NB4 (cell line): ENCODE measurements around the gene SUCO.

ENCODE experiments used
- CTCF ChIP-seq: IDR thresholded peaks from one replicate; pipeline ENCODE4 v1.5.1; 2012; ENCODE audit warnings: low read depth, low read length
- POLR2A ChIP-seq: IDR thresholded peaks from 2 replicates; pipeline ENCODE4 v1.6.1; 2011; ENCODE audit warnings: mild to moderate bottlenecking; ENCODE audit not compliant: insufficient read length; ENCODE audit errors: extremely low read depth

DNA sequence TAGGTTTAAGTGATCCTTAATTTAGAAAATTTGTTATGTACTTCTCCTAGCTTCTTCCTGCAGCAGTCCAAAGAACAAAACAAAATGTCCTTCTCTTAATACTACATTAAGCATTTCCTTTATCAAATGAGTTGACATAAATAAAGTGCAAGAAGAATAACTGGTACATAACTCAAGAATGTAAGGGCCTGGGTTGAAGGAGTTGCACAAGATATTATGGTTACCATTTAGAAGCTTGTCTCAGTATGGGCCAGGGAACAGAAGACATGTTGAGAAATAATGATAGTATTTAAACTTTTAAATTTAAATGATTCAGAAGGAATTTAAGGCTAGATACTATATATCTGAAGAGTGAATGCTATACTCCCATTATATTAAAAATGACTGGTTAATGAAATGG lies 23.5 kb downstream of the SUCO start:
- TF ChIP-seq CTCF (no peak), POLR2A (no peak)
